H1 (cell line): ENCODE measurements around the gene SLK. TPM values are rescaled to one million over a fixed set of nuclear protein-coding genes. Genes with fewer than 3 reads are reported as not detected.

Experiments
- BCL11A ChIP-seq, 2 experiments: IDR thresholded peaks; one replicate each; pipeline ENCODE4 v1.6.1; 2011; ENCODE audit warnings: low read depth in 2 of 2, low read length in 2 of 2, mild to moderate bottlenecking in 2 of 2
- MAFK ChIP-seq: IDR thresholded peaks from 2 replicates; pipeline ENCODE4 v1.6.1; 2012; ENCODE audit warnings: low read depth, mild to moderate bottlenecking, improper control_type of control experiment, low read length
- polyA plus RNA-seq, 7 experiments: library from polyadenylated mRNA; depleted of rRNA in 3 of 7; stranded (reverse) in 5 of 7; unstranded in 2 of 7; fragments of >200 nt in 5 of 7; fragments of 200-250 nt in 2 of 7; gene quantifications; 1 replicate in 5 of 7; 2 replicates in 1 of 7; 4 replicates in 1 of 7; pipeline versions ENCODE4 v1.2.1 to v1.2.3, GENCODE V29; 2011 to 2013; ENCODE audit warnings: missing spikeins in 2 of 7, mixed read lengths in 2 of 7
- total RNA-seq: library from RNA; stranded (reverse); fragmentation: NEBNext Ultra II Directional; extraction: Animal tissue kit (Norgen Biotek cat#: 25700); gene quantifications from 2 replicates; pipeline ENCODE4 v1.2.1, GENCODE V29; 2021
- TF ChIP-seq, protein P1 (sequence below): fragments of 300-600 bp; sonication (generic); IDR thresholded peaks from 2 replicates; pipeline ENCODE4 v1.7.1; 2012; ENCODE audit warnings: low read length, moderate library complexity, mild to moderate bottlenecking, inconsistent platforms; ENCODE audit not compliant: insufficient replicate concordance

SLK gene
- total and polyA plus RNA-seq, 2 of the 8 experiments (the other 6 are each of a cell fraction or from before 2014, with no cell fraction given), result 2.7 to 18.3 TPM

DNA sequence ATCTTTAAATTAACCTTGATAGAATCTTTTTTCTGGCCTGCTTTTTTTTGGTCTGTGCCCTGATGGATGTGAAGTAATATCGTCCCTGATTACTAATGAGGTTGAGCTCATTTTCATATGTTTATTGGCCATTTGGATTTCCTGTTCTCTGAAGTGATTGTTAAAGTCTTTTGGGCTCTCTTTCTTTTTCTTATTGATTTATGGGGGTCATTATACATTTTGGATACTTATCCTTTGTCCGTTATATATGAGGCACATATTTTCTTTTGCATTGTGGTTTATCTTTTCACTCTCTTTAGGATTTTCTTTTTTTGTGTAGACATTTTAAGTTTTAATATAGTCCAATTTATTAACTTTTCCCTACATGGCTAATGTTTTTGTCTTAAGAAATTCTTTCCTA, 12.6 kb downstream of the SLK start (continued):
- TF ChIP-seq, protein P1, sequence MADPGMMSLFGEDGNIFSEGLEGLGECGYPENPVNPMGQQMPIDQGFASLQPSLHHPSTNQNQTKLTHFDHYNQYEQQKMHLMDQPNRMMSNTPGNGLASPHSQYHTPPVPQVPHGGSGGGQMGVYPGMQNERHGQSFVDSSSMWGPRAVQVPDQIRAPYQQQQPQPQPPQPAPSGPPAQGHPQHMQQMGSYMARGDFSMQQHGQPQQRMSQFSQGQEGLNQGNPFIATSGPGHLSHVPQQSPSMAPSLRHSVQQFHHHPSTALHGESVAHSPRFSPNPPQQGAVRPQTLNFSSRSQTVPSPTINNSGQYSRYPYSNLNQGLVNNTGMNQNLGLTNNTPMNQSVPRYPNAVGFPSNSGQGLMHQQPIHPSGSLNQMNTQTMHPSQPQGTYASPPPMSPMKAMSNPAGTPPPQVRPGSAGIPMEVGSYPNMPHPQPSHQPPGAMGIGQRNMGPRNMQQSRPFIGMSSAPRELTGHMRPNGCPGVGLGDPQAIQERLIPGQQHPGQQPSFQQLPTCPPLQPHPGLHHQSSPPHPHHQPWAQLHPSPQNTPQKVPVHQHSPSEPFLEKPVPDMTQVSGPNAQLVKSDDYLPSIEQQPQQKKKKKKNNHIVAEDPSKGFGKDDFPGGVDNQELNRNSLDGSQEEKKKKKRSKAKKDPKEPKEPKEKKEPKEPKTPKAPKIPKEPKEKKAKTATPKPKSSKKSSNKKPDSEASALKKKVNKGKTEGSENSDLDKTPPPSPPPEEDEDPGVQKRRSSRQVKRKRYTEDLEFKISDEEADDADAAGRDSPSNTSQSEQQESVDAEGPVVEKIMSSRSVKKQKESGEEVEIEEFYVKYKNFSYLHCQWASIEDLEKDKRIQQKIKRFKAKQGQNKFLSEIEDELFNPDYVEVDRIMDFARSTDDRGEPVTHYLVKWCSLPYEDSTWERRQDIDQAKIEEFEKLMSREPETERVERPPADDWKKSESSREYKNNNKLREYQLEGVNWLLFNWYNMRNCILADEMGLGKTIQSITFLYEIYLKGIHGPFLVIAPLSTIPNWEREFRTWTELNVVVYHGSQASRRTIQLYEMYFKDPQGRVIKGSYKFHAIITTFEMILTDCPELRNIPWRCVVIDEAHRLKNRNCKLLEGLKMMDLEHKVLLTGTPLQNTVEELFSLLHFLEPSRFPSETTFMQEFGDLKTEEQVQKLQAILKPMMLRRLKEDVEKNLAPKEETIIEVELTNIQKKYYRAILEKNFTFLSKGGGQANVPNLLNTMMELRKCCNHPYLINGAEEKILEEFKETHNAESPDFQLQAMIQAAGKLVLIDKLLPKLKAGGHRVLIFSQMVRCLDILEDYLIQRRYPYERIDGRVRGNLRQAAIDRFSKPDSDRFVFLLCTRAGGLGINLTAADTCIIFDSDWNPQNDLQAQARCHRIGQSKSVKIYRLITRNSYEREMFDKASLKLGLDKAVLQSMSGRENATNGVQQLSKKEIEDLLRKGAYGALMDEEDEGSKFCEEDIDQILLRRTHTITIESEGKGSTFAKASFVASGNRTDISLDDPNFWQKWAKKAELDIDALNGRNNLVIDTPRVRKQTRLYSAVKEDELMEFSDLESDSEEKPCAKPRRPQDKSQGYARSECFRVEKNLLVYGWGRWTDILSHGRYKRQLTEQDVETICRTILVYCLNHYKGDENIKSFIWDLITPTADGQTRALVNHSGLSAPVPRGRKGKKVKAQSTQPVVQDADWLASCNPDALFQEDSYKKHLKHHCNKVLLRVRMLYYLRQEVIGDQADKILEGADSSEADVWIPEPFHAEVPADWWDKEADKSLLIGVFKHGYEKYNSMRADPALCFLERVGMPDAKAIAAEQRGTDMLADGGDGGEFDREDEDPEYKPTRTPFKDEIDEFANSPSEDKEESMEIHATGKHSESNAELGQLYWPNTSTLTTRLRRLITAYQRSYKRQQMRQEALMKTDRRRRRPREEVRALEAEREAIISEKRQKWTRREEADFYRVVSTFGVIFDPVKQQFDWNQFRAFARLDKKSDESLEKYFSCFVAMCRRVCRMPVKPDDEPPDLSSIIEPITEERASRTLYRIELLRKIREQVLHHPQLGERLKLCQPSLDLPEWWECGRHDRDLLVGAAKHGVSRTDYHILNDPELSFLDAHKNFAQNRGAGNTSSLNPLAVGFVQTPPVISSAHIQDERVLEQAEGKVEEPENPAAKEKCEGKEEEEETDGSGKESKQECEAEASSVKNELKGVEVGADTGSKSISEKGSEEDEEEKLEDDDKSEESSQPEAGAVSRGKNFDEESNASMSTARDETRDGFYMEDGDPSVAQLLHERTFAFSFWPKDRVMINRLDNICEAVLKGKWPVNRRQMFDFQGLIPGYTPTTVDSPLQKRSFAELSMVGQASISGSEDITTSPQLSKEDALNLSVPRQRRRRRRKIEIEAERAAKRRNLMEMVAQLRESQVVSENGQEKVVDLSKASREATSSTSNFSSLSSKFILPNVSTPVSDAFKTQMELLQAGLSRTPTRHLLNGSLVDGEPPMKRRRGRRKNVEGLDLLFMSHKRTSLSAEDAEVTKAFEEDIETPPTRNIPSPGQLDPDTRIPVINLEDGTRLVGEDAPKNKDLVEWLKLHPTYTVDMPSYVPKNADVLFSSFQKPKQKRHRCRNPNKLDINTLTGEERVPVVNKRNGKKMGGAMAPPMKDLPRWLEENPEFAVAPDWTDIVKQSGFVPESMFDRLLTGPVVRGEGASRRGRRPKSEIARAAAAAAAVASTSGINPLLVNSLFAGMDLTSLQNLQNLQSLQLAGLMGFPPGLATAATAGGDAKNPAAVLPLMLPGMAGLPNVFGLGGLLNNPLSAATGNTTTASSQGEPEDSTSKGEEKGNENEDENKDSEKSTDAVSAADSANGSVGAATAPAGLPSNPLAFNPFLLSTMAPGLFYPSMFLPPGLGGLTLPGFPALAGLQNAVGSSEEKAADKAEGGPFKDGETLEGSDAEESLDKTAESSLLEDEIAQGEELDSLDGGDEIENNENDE, result no peak
- TF ChIP-seq BCL11A (IDR thresholded peaks at IDR 0.05; ENCODE audit: low read depth in 2 of 2, low read length in 2 of 2), result no peak
- TF ChIP-seq MAFK, result no peak
